GM12891 (cell line): ENCODE results near the gene KMO.

Experiments used
- POLR2A ChIP-seq: IDR thresholded peaks from 2 replicates; pipeline ENCODE4 v1.6.1; 2011; ENCODE audit warnings: low read depth, low read length, control low read depth
- POU2F2 ChIP-seq: IDR thresholded peaks from 2 replicates; pipeline ENCODE4 v1.6.1; 2011; ENCODE audit warnings: low read depth, mild to moderate bottlenecking, control low read depth, low read length, moderate library complexity

DNA sequence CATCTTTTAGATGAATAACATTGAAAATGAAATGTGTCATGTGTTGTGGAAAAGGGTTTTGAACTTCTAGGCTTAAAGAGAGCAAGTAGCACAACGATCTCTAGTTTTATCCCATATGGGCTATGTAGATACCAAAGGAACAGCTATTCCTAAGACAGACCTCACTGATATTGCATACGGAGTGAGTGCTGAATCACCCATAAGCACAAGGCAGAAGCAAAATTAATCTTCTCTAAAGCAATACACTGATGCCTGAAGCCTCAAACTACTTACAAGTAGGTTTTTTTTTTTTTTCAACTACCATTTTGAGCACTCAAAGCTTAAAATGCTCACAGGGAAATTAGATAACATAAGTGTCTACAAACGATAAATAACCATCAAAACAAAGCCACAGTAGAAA, 5.0 kb upstream of the KMO start:
- TF ChIP-seq POLR2A (no peak), POU2F2 (no peak)
